ENCODE results near the gene NUTM2E.
"Not testable (repeated sequence)": the region's sequence is repeated elsewhere in the genome, so short reads cannot be mapped to it uniquely, and the experiment has no call there.

DNA sequence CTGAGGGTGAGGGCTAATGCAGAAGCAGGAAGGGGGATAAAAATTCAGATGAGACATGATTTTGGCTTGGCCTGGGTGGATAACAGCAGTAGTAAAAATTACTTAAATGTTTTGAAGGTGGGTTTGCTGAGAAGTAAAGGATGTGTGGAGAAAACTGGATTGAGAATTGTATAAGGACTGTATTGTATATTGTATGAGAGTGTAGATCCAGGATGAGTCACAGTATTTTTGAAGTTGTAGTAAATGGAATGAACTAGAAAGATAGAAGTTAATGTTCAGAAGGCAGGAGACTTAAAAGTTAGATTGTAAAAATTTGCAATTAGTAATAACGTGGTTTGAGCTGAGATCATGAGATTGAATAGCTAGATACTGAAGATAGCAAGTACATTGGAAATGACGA lies 10.2 kb upstream of the NUTM2E start:
- TF ChIP-seq CTCF (conservative IDR thresholded peaks at IDR 0.05; ENCODE audit: low read depth, low read length); FOS (IDR thresholded peaks at IDR 0.05; ENCODE audit: low read depth, low read length): not testable (repeated sequence)
